HUES48 (cell line): ENCODE results near the gene TSEN34.
"Not testable (repeated sequence)": the region's sequence is repeated elsewhere in the genome, so short reads cannot be mapped to it uniquely, and the experiment has no call there.

Source experiments
- H3K27ac ChIP-seq: one replicate; pipeline ENCODE4 v1.7.0; 2013; ENCODE audit warnings: low read depth, low read length, inconsistent platforms
- H3K27me3 ChIP-seq: 2 replicates; pipeline ENCODE4 v1.6.1; 2013; ENCODE audit warnings: mild to moderate bottlenecking, low read length; ENCODE audit not compliant: control insufficient read depth, insufficient read depth
- H3K36me3 ChIP-seq: 2 replicates; pipeline ENCODE4 v1.6.1; 2013; ENCODE audit warnings: low read length; ENCODE audit not compliant: control insufficient read depth, insufficient read depth
- H3K4me1 ChIP-seq: 2 replicates; pipeline ENCODE4 v1.6.1; 2013; ENCODE audit warnings: mild to moderate bottlenecking, low read length; ENCODE audit not compliant: control insufficient read depth, insufficient read depth
- H3K4me3 ChIP-seq: 2 replicates; pipeline ENCODE4 v1.5.1; 2013; ENCODE audit warnings: mild to moderate bottlenecking, low read depth, low read length
- H3K9ac ChIP-seq: 2 replicates; pipeline ENCODE4 v1.6.1; 2013; ENCODE audit warnings: mild to moderate bottlenecking, low read depth, low read length, moderate library complexity
- H3K9me3 ChIP-seq: 2 replicates; pipeline ENCODE4 v1.6.1; 2013; ENCODE audit warnings: low read length; ENCODE audit not compliant: control insufficient read depth, insufficient read depth

TSEN34 gene

DNA sequence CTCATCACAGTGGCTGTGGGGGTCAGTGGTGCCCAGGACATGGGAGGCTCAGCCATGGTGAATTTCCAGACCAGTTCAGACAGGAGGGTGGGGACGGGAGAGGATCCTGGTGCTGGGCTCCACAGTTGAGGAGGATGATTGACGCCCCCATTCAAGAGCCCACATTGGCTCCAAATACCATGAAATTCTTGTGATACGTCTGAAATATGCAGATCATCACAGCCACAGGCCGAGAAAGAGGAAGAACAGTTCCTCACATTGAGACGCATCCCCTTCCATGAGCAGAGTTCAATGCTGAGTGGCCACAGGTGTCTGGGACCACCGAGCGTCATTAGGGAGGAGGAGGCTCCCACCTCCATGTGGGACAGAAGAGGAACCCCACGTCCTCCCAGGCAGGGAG lies 52.7 kb downstream of the TSEN34 start:
- not testable (repeated sequence) for H3K4me1 ChIP-seq, H3K9ac ChIP-seq, H3K9me3 ChIP-seq, H3K27ac ChIP-seq, H3K36me3 ChIP-seq, H3K4me3 ChIP-seq, H3K27me3 ChIP-seq
